HFFc6 (cell line): ENCODE data around the gene C10orf120. TPM values are rescaled to one million over a fixed set of nuclear protein-coding genes. Genes with fewer than 3 reads are reported as not detected.

ENCODE experiments used
- DNase-seq: peaks from one replicate; pipeline ENCODE4 v3.0.0-alpha.2; 2018
- H3K27ac Mint-ChIP-seq: 2 replicates; pipeline ENCODE4 v1.8.0; 2020; ENCODE audit warnings: mild to moderate bottlenecking, mixed read lengths
- H3K27me3 Mint-ChIP-seq: 2 replicates; pipeline ENCODE4 v1.8.0; 2021; ENCODE audit warnings: mild to moderate bottlenecking, moderate library complexity, mixed read lengths; ENCODE audit not compliant: insufficient read depth
- H3K36me3 Mint-ChIP-seq: 2 replicates; pipeline ENCODE4 v1.8.0; 2021; ENCODE audit warnings: low read depth, mixed read lengths
- H3K4me1 Mint-ChIP-seq: 2 replicates; pipeline ENCODE4 v1.8.0; 2020; ENCODE audit warnings: low read depth, mixed read lengths
- H3K4me3 Mint-ChIP-seq: 2 replicates; pipeline ENCODE4 v1.8.0; 2020; ENCODE audit warnings: mild to moderate bottlenecking, moderate library complexity, mixed read lengths
- H3K9me3 Mint-ChIP-seq: 2 replicates; pipeline ENCODE4 v1.8.0; 2020; ENCODE audit warnings: mild to moderate bottlenecking, mixed read lengths
- CTCF ChIP-seq: fragments of 200-600 bp; sonication (generic); IDR thresholded peaks from 2 replicates; pipeline ENCODE4 v1.5.0; 2021; ENCODE audit warnings: antibody characterized with exemption, mild to moderate bottlenecking
- total RNA-seq, 6 experiments: library from RNA; stranded (reverse); fragmentation: NEBNext Ultra II Directional; extraction: Animal tissue kit (Norgen Biotek cat#: 25700); gene quantifications; 2 replicates in 1 of 6; 3 replicates in 5 of 6; pipeline ENCODE4 v1.2.3, GENCODE V29; 2021

Gene C10orf120
- total RNA-seq, 6 experiments from 2014 or later: not detected

- peaks cover 4% of the 10 kb centered on the region for H3K27me3 Mint-ChIP-seq
- no peaks in the 10 kb centered on the region for H3K4me1 Mint-ChIP-seq
- no peak for DNase-seq
- no peak overlapping the region for H3K27ac Mint-ChIP-seq
- no peaks in the 10 kb centered on the region for H3K36me3 Mint-ChIP-seq
- peaks cover 18% of the 10 kb centered on the region; the same call in 1 of the 2 replicates for H3K9me3 Mint-ChIP-seq
- TF ChIP-seq CTCF: no peak
- no peak overlapping the region for H3K4me3 Mint-ChIP-seq
Observed at GRCh38 chr10:122663516-122664130, 36.0 kb downstream of the C10orf120 start.

- Mint-ChIP-seq H3K27ac (no peak overlapping the region), H3K27me3 (peaks cover 3% of the 10 kb centered on the region), H3K4me3 (no peak overlapping the region), H3K9me3 (peaks cover 25% of the 10 kb centered on the region; the same call in 1 of the 2 replicates), H3K4me1 (no peaks in the 10 kb centered on the region), H3K36me3 (no peaks in the 10 kb centered on the region)
- DNase-seq: no peak
- no peak for TF ChIP-seq CTCF
Observed at GRCh38 chr10:122662231-122662630, 37.4 kb downstream of the C10orf120 start.

GRCh38 chr10:122660696-122661095 is 39.0 kb downstream of the C10orf120 start:
- no peak for TF ChIP-seq CTCF
- Mint-ChIP-seq H3K27ac (no peak overlapping the region), H3K4me3 (no peak overlapping the region), H3K27me3 (peaks cover 7% of the 10 kb centered on the region), H3K36me3 (no peaks in the 10 kb centered on the region), H3K4me1 (no peaks in the 10 kb centered on the region), H3K9me3 (peaks cover 25% of the 10 kb centered on the region; the same call in 1 of the 2 replicates)
- DNase-seq: no peak

GRCh38 chr10:122659651-122660050 is 40.0 kb downstream of the C10orf120 start:
- no peaks in the 10 kb centered on the region for H3K4me1 Mint-ChIP-seq
- H3K27ac Mint-ChIP-seq: no peak overlapping the region
- no peaks in the 10 kb centered on the region for H3K36me3 Mint-ChIP-seq
- peaks cover 17% of the 10 kb centered on the region; the same call in 1 of the 2 replicates for H3K9me3 Mint-ChIP-seq
- no peak for TF ChIP-seq CTCF
- H3K27me3 Mint-ChIP-seq: peaks cover 9% of the 10 kb centered on the region
- no peak for DNase-seq
- no peak overlapping the region for H3K4me3 Mint-ChIP-seq

- H3K36me3 Mint-ChIP-seq: no peaks in the 10 kb centered on the region
- no peak for TF ChIP-seq CTCF
Observed at GRCh38 chr10:122659126-122659525, 40.5 kb downstream of the C10orf120 start.

More at GRCh38 chr10:122659126-122659525, 40.5 kb downstream of the C10orf120 start:
- Mint-ChIP-seq H3K4me1 (no peaks in the 10 kb centered on the region), H3K9me3 (peaks cover 17% of the 10 kb centered on the region; the same call in 1 of the 2 replicates), H3K4me3 (no peak overlapping the region), H3K27ac (no peak overlapping the region), H3K27me3 (peaks cover 9% of the 10 kb centered on the region)
- DNase-seq: no peak
